ENCODE data around the gene PFDN6. TPM values are rescaled to one million over a fixed set of nuclear protein-coding genes. Genes with fewer than 3 reads are reported as not detected.
A peak's percentile ranks its signal among the peaks of the same experiment; 100 is the strongest.

The PFDN6 gene
- polyA plus RNA-seq, 1 donor (not counting 4 experiments of a cell fraction or from before 2014, with no cell fraction given) = 106 TPM

GRCh38 chr6:33249732-33250630 lies 39.4 kb upstream of the PFDN6 start:
- Histone ChIP-seq H3K4me3 (ENCODE audit: control insufficient read depth in 2 of 3, extremely low read depth in 1 of 3, insufficient read depth in 2 of 3, low read depth in 1 of 3, low read length in 3 of 3) (peak overlapping the region; percentile 53 to 84 (median 59)), H3K4me1 (ENCODE audit: control insufficient read depth, extremely low read depth, insufficient read depth, low read length) (peaks cover 33% of the 10 kb centered on the region), H3K9me1 (ENCODE audit: control insufficient read depth, extremely low read depth, insufficient read depth, low read length) (no peaks in the 10 kb centered on the region), H3K36me3 (ENCODE audit: control insufficient read depth in 2 of 2, extremely low read depth in 1 of 2, insufficient read depth in 2 of 2, low read length in 2 of 2) (peaks cover 0 to 10% of the 10 kb centered on the region in 2 experiments), H3K4me2 (ENCODE audit: control insufficient read depth, extremely low read depth, insufficient read depth, low read depth, low read length) (peak overlapping the region; percentile 100), H2AFZ (ENCODE audit: control insufficient read depth, low read length) (peak overlapping the region; percentile 91), H3K27ac (ENCODE audit: control insufficient read depth, insufficient read depth, low read length) (peak overlapping the region; percentile 96), H4K20me1 (ENCODE audit: control insufficient read depth, extremely low read depth, insufficient read depth, low read length) (no peaks in the 10 kb centered on the region), H3K79me2 (ENCODE audit: control insufficient read depth, insufficient read depth, low read length) (no peaks in the 10 kb centered on the region), H3K27me3 (ENCODE audit: control insufficient read depth, extremely low read depth, insufficient read depth, low read length) (no peaks in the 10 kb centered on the region), H3K9me3 (ENCODE audit: control insufficient read depth, low read depth, low read length) (no peaks in the 10 kb centered on the region), H3K9ac (ENCODE audit: control insufficient read depth, extremely low read depth, insufficient read depth, low read length) (peak overlapping the region; percentile 88)
- peak; percentile 85 for FAIRE-seq
- no peak for DNase-seq (ENCODE audit: low read depth, low spot score)
- no peak for TF ChIP-seq EZH2 (IDR thresholded peaks at IDR 0.05; ENCODE audit: low read length)
- TF ChIP-seq CTCF (optimal IDR thresholded peaks at IDR 0.05 in 1 of 3, IDR thresholded peaks at IDR 0.05 in 1 of 3, conservative IDR thresholded peaks at IDR 0.05 in 1 of 3; ENCODE audit: extremely low read depth in 1 of 3, insufficient read depth in 2 of 3, low read length in 3 of 3) = no peak
- dilution Hi-C loops (cut with MboI; ENCODE audit: extremely low pct_ligation_motif_present, low sequenced_read_pairs) = no loop called here

GRCh38 chr6:33250731-33251130 lies 38.7 kb upstream of the PFDN6 start:
- no peaks in the 10 kb centered on the region for H3K9me1 ChIP-seq (ENCODE audit: control insufficient read depth, extremely low read depth, insufficient read depth, low read length)
- no peak overlapping the region for H3K4me2 ChIP-seq (ENCODE audit: control insufficient read depth, extremely low read depth, insufficient read depth, low read depth, low read length)
- H4K20me1 ChIP-seq (ENCODE audit: control insufficient read depth, extremely low read depth, insufficient read depth, low read length) = no peaks in the 10 kb centered on the region
- H3K9me3 ChIP-seq (ENCODE audit: control insufficient read depth, low read depth, low read length) = no peaks in the 10 kb centered on the region
- peak overlapping the region; percentile 96 for H3K27ac ChIP-seq (ENCODE audit: control insufficient read depth, insufficient read depth, low read length)
- DNase-seq (ENCODE audit: low read depth, low spot score) (no peak), FAIRE-seq (no peak)
- H3K36me3 ChIP-seq (ENCODE audit: control insufficient read depth in 2 of 2, extremely low read depth in 1 of 2, insufficient read depth in 2 of 2, low read length in 2 of 2) = peaks cover 0 to 11% of the 10 kb centered on the region in 2 experiments
- H3K4me1 ChIP-seq (ENCODE audit: control insufficient read depth, extremely low read depth, insufficient read depth, low read length) = peaks cover 36% of the 10 kb centered on the region
- H2AFZ ChIP-seq (ENCODE audit: control insufficient read depth, low read length) = no peak overlapping the region
- H3K27me3 ChIP-seq (ENCODE audit: control insufficient read depth, extremely low read depth, insufficient read depth, low read length) = no peaks in the 10 kb centered on the region
- H3K4me3 ChIP-seq (ENCODE audit: control insufficient read depth in 2 of 3, extremely low read depth in 1 of 3, insufficient read depth in 2 of 3, low read depth in 1 of 3, low read length in 3 of 3) = no peak overlapping the region
- dilution Hi-C loops (cut with MboI; ENCODE audit: extremely low pct_ligation_motif_present, low sequenced_read_pairs) = no loop called here
- H3K9ac ChIP-seq (ENCODE audit: control insufficient read depth, extremely low read depth, insufficient read depth, low read length) = no peak overlapping the region
- TF ChIP-seq EZH2 (IDR thresholded peaks at IDR 0.05; ENCODE audit: low read length) (no peak), CTCF (optimal IDR thresholded peaks at IDR 0.05 in 1 of 3, IDR thresholded peaks at IDR 0.05 in 1 of 3, conservative IDR thresholded peaks at IDR 0.05 in 1 of 3; ENCODE audit: extremely low read depth in 1 of 3, insufficient read depth in 2 of 3, low read length in 3 of 3) (no peak)
- no peaks in the 10 kb centered on the region for H3K79me2 ChIP-seq (ENCODE audit: control insufficient read depth, insufficient read depth, low read length)
